CD14-positive monocyte (primary cell): Measurements from ENCODE around the gene JARID2. TPM values are rescaled to one million over a fixed set of nuclear protein-coding genes. Genes with fewer than 3 reads are reported as not detected.

ENCODE experiments used
- DNase-seq, 3 donors: peaks; one replicate each; pipeline ENCODE4 v3.0.0-alpha.2; 2011 to 2022
- H2AFZ ChIP-seq: 2 replicates; pipeline ENCODE4 v1.6.0; 2012; ENCODE audit warnings: mild to moderate bottlenecking, low read depth, low read length, inconsistent platforms; ENCODE audit not compliant: insufficient read depth, poor library complexity, severe bottlenecking
- H3K27ac ChIP-seq, 2 donors: 1 replicate in 1 of 2; 2 replicates in 1 of 2; pipeline ENCODE4 v1.5.1; 2012 to 2013; ENCODE audit warnings: low read length in 2 of 2, control low read depth in 1 of 2, inconsistent platforms in 1 of 2, low read depth in 1 of 2, mild to moderate bottlenecking in 1 of 2
- H3K27me3 ChIP-seq, 2 donors: one replicate each; pipeline versions ENCODE4 v1.6.0 to v1.6.1; 2011 to 2013; ENCODE audit warnings: low read length in 2 of 2; ENCODE audit not compliant: control insufficient read depth in 2 of 2, insufficient read depth in 2 of 2
- H3K36me3 ChIP-seq, 2 donors: replicated peaks in 1 of 2; 1 replicate in 1 of 2; 2 replicates in 1 of 2; pipeline versions ENCODE4 v1.5.1 to v1.6.1; 2012 to 2013; ENCODE audit warnings: low read length in 2 of 2, control low read depth in 1 of 2, inconsistent platforms in 1 of 2, mild to moderate bottlenecking in 1 of 2; ENCODE audit not compliant: insufficient read depth in 2 of 2, control insufficient read depth in 1 of 2
- H3K4me1 ChIP-seq, 2 donors: 1 replicate in 1 of 2; 2 replicates in 1 of 2; pipeline versions ENCODE4 v1.5.1 to v1.6.1; 2012 to 2013; ENCODE audit warnings: low read length in 2 of 2, control low read depth in 1 of 2, inconsistent platforms in 1 of 2, mild to moderate bottlenecking in 1 of 2, moderate library complexity in 1 of 2; ENCODE audit not compliant: insufficient read depth in 2 of 2, control insufficient read depth in 1 of 2
- H3K4me2 ChIP-seq: replicated peaks from 2 replicates; pipeline ENCODE3; 2012; ENCODE audit warnings: low read length, moderate library complexity, mild to moderate bottlenecking; ENCODE audit not compliant: poor library complexity, severe bottlenecking; ENCODE audit errors: extremely low read depth
- H3K4me3 ChIP-seq, 3 experiments: fragments of 200-600 bp in 1 of 3; sonication (generic) in 1 of 3; replicated peaks in 1 of 3; 1 replicate in 2 of 3; 2 replicates in 1 of 3; pipeline ENCODE4 v1.5.1; 2011 to 2013; ENCODE audit warnings: low read length in 3 of 3, mild to moderate bottlenecking in 3 of 3, control low read depth in 2 of 3, low read depth in 2 of 3, inconsistent platforms in 1 of 3, moderate library complexity in 1 of 3
- H3K79me2 ChIP-seq: 2 replicates; pipeline ENCODE4 v1.6.0; 2012; ENCODE audit warnings: mild to moderate bottlenecking, control low read depth, inconsistent platforms, low read length, moderate library complexity; ENCODE audit not compliant: insufficient read depth
- H3K9ac ChIP-seq: 2 replicates; pipeline ENCODE4 v1.6.0; 2017; ENCODE audit warnings: low read length, mild to moderate bottlenecking; ENCODE audit not compliant: insufficient read depth, poor library complexity, severe bottlenecking
- H3K9me3 ChIP-seq, 2 donors: replicated peaks in 1 of 2; 1 replicate in 1 of 2; 2 replicates in 1 of 2; pipeline versions ENCODE4 v1.5.1 to v1.6.1; 2012 to 2013; ENCODE audit warnings: low read length in 2 of 2, control low read depth in 1 of 2; ENCODE audit not compliant: control insufficient read depth in 1 of 2, insufficient read depth in 1 of 2
- H4K20me1 ChIP-seq: 2 replicates; pipeline ENCODE4 v1.6.0; 2012; ENCODE audit warnings: mild to moderate bottlenecking, low read length, control low read depth, moderate library complexity; ENCODE audit not compliant: insufficient read depth
- H3K27ac Mint-ChIP-seq, 7 donors: one replicate each; pipeline ENCODE4 v1.8.0; 2020; ENCODE audit warnings: mild to moderate bottlenecking in 7 of 7, mixed read lengths in 7 of 7, moderate library complexity in 6 of 7, inconsistent platforms in 2 of 7
- H3K27me3 Mint-ChIP-seq, 3 donors: one replicate each; pipeline ENCODE4 v1.8.0; 2021 to 2022; ENCODE audit warnings: low read depth in 3 of 3, mild to moderate bottlenecking in 3 of 3, mixed read lengths in 3 of 3, moderate library complexity in 3 of 3, inconsistent platforms in 1 of 3
- H3K36me3 Mint-ChIP-seq, 2 donors: one replicate each; pipeline ENCODE4 v1.8.0; 2020; ENCODE audit warnings: mixed read lengths in 2 of 2, inconsistent platforms in 1 of 2, mild to moderate bottlenecking in 1 of 2
- H3K4me1 Mint-ChIP-seq: one replicate; pipeline ENCODE4 v1.8.0; 2020; ENCODE audit warnings: mild to moderate bottlenecking, mixed read lengths
- H3K4me3 Mint-ChIP-seq, 2 donors: one replicate each; pipeline ENCODE4 v1.8.0; 2020; ENCODE audit warnings: mild to moderate bottlenecking in 2 of 2, mixed read lengths in 2 of 2, moderate library complexity in 1 of 2
- H3K9me3 Mint-ChIP-seq, 7 donors: one replicate each; pipeline ENCODE4 v1.8.0; 2020 to 2022; ENCODE audit warnings: mixed read lengths in 7 of 7, mild to moderate bottlenecking in 6 of 7, moderate library complexity in 6 of 7, inconsistent platforms in 2 of 7
- CTCF ChIP-seq: fragments of 200-600 bp; IDR thresholded peaks from one replicate; pipeline ENCODE4 v1.8.0; 2022; ENCODE audit warnings: antibody characterized with exemption, mild to moderate bottlenecking
- WGBS: methylation state at CpG from one replicate; pipeline ENCODE4 v1.1.5; 2013; ENCODE audit warnings: missing lambda C conversion rate; ENCODE audit not compliant: insufficient coverage; 5-methylcytosine and 5-hydroxymethylcytosine counted together
- intact Hi-C, 2 donors: fragments of 100-400 bp; cut with micrococcal nuclease; formaldehyde crosslinking; loops; one replicate each; pipeline versions ENCODE4 v1.15.0 to v1.15.1; 2023
- polyA plus RNA-seq, 3 donors: library from polyadenylated mRNA; depleted of rRNA in 1 of 3; unstranded in 2 of 3; stranded (reverse) in 1 of 3; fragments of 300-500 nt in 2 of 3; fragments of >200 nt in 1 of 3; fragmentation: Illumina TruSeq in 2 of 3; gene quantifications; 1 replicate in 2 of 3; 2 replicates in 1 of 3; pipeline ENCODE4 v1.2.3, GENCODE V29; 2012 to 2021

The JARID2 gene
- polyA plus RNA-seq, 3 donors: 6.8 to 17.5 (median 12.5) TPM

DNA sequence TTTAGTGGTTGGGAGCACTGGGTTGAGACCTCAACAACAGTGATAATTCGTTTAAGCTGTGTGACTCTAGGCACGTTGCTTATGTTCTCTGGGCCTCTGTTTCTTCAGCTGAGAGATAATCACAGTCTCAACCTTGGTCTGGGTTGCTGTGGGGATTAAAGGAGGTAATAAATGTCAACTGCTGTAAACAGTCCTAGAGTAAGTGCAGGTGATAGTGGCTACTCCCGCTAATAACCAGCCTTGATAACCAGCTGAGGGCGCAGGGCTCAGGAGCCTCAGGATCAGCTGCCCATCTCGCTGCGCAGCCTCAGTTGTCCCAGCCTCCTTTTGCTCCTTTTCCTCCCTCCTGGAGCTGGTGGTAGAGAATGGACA is 58.0 kb downstream of the JARID2 start:
- Histone ChIP-seq H3K4me2 (no peak overlapping the region), H3K27me3 (no peaks in the 10 kb centered on the region), H3K27ac (no peak overlapping the region), H2AFZ (no peak overlapping the region), H3K9me3 (no peaks in the 10 kb centered on the region), H3K79me2 (peaks cover 100% of the 10 kb centered on the region), H3K9ac (no peak overlapping the region), H4K20me1 (peaks cover 100% of the 10 kb centered on the region), H3K36me3 (peaks cover 0 to 3% of the 10 kb centered on the region in 2 donors), H3K4me3 (no peak overlapping the region), H3K4me1 (peaks cover 69 to 92% of the 10 kb centered on the region in 2 donors)
- Mint-ChIP-seq H3K4me1 (peaks cover 89% of the 10 kb centered on the region), H3K4me3 (no peak overlapping the region), H3K27ac (peak overlapping the region in 1 of 7 donors; percentile 6), H3K27me3 (no peaks in the 10 kb centered on the region), H3K9me3 (no peaks in the 10 kb centered on the region), H3K36me3 (peaks cover 24 to 33% of the 10 kb centered on the region in 2 donors)
- TF ChIP-seq CTCF: no peak
- DNase-seq: no peak
- WGBS: 80% methylated on average over 2 of the region's 6 CpGs
- intact Hi-C loops: loop anchor here in 1 of 2 donors (10.0 kb wide), 1 partner anchor 51 kb away; no protein-coding TSS in a partner anchor

GRCh38 chr6:15304337-15305042 is 58.6 kb downstream of the JARID2 start:
- H3K9ac ChIP-seq: no peak overlapping the region
- H3K36me3 ChIP-seq: peaks cover 0 to 3% of the 10 kb centered on the region in 2 donors
- no peak overlapping the region for H2AFZ ChIP-seq
- H3K4me3 Mint-ChIP-seq: no peak overlapping the region
- intact Hi-C loops: loop anchor here in 1 of 2 donors (10.0 kb wide), 1 partner anchor 50 kb away; no protein-coding TSS in a partner anchor
- H3K9me3 Mint-ChIP-seq: no peaks in the 10 kb centered on the region
- H3K4me3 ChIP-seq: no peak overlapping the region
- DNase-seq: no peak
- WGBS: 79% methylated on average over 4 of the region's 4 CpGs
- H3K27me3 Mint-ChIP-seq: no peaks in the 10 kb centered on the region
- no peaks in the 10 kb centered on the region for H3K9me3 ChIP-seq
- peaks cover 100% of the 10 kb centered on the region for H4K20me1 ChIP-seq
- peak overlapping the region in 4 of 7 donors; percentile 17 to 54 (median 46) for H3K27ac Mint-ChIP-seq
- H3K36me3 Mint-ChIP-seq: peaks cover 24 to 36% of the 10 kb centered on the region in 2 donors
- H3K4me1 ChIP-seq: peaks cover 68 to 92% of the 10 kb centered on the region in 2 donors
- no peak overlapping the region for H3K4me2 ChIP-seq
- H3K27me3 ChIP-seq: no peaks in the 10 kb centered on the region
- H3K4me1 Mint-ChIP-seq: peaks cover 87% of the 10 kb centered on the region
- TF ChIP-seq CTCF: no peak
- H3K27ac ChIP-seq: peak overlapping the region; percentile 2 to 55
- peaks cover 100% of the 10 kb centered on the region for H3K79me2 ChIP-seq
